H1 (cell line): ENCODE measurements around the gene VWA5B2.

Experiments used
- BCL11A ChIP-seq, 2 experiments: IDR thresholded peaks; one replicate each; pipeline ENCODE4 v1.6.1; 2011; ENCODE audit warnings: low read depth in 2 of 2, low read length in 2 of 2, mild to moderate bottlenecking in 2 of 2
- JUN ChIP-seq: IDR thresholded peaks from 2 replicates; pipeline ENCODE4 v1.6.1; 2011; ENCODE audit warnings: low read depth, mild to moderate bottlenecking, improper control_type of control experiment, low read length
- POLR2A ChIP-seq, 2 experiments: IDR thresholded peaks; 1 replicate in 1 of 2; 2 replicates in 1 of 2; pipeline ENCODE4 v1.6.1; 2011; ENCODE audit warnings: low read depth in 2 of 2, low read length in 2 of 2, mild to moderate bottlenecking in 2 of 2; ENCODE audit errors: control extremely low read depth in 1 of 2
- RAD21 ChIP-seq, 2 experiments: IDR thresholded peaks in 1 of 2; conservative IDR thresholded peaks in 1 of 2; 2 replicates each; pipeline ENCODE4 v1.6.1; 2011; ENCODE audit warnings: low read depth in 2 of 2, low read length in 2 of 2, improper control_type of control experiment in 1 of 2, inconsistent platforms in 1 of 2, mild to moderate bottlenecking in 1 of 2, moderate library complexity in 1 of 2
- SIN3A ChIP-seq, 2 experiments: IDR thresholded peaks in 1 of 2; conservative IDR thresholded peaks in 1 of 2; 2 replicates each; pipeline ENCODE4 v1.6.1; 2011 to 2012; ENCODE audit warnings: low read length in 2 of 2, improper control_type of control experiment in 1 of 2, low read depth in 1 of 2, mild to moderate bottlenecking in 1 of 2
- SUZ12 ChIP-seq: fragments of 200-600 bp; sonication (generic); IDR thresholded peaks from 2 replicates; pipeline ENCODE4 v1.6.1; 2012; ENCODE audit warnings: mild to moderate bottlenecking, inconsistent platforms, low read length, moderate library complexity, mixed read lengths
- TAF7 ChIP-seq: optimal IDR thresholded peaks from 2 replicates; pipeline ENCODE3; 2011; ENCODE audit warnings: low read depth, mild to moderate bottlenecking, inconsistent platforms, low read length, moderate library complexity, borderline replicate concordance
- TCF12 ChIP-seq: IDR thresholded peaks from 2 replicates; pipeline ENCODE4 v1.6.1; 2011; ENCODE audit warnings: low read depth, mild to moderate bottlenecking, low read length
- YY1 ChIP-seq: IDR thresholded peaks from 2 replicates; pipeline ENCODE4 v1.6.1; 2011; ENCODE audit warnings: low read depth, mild to moderate bottlenecking, low read length
- TF ChIP-seq, protein P1 (sequence below): IDR thresholded peaks from 2 replicates; pipeline ENCODE4 v1.6.1; 2012; ENCODE audit warnings: inconsistent platforms
- TF ChIP-seq, protein P2 (sequence below), 3 experiments: IDR thresholded peaks; 1 replicate in 2 of 3; 2 replicates in 1 of 3; pipeline versions ENCODE4 v1.5.1 to v1.6.1; 2011; ENCODE audit warnings: low read length in 3 of 3, mild to moderate bottlenecking in 3 of 3, inconsistent platforms in 2 of 3, low read depth in 1 of 3, moderate library complexity in 1 of 3; ENCODE audit not compliant: insufficient read depth in 1 of 3; ENCODE audit errors: control extremely low read depth in 1 of 3

DNA sequence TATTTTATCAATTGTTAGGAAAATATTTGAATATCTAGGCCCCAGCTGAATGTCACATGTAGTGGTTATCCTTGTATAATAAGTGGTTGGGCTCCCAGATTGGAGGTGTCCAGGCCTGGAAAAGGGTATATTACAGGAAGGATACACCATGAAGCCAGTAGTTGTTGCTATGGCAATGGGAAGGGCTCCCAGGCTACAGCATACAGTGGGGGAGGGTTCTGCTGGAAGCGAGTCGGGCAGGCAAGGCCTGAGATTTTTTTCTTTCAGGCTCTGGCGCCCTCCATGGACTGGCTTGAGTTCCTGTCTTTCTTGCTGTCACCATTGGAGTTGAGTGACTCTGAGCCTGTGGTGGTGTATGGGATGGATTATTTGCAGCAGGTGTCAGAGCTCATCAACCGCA is 55.3 kb downstream of the VWA5B2 start:
- no peak for TF ChIP-seq SUZ12
- TF ChIP-seq, protein P1, sequence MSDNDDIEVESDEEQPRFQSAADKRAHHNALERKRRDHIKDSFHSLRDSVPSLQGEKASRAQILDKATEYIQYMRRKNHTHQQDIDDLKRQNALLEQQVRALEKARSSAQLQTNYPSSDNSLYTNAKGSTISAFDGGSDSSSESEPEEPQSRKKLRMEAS: 0 out of 2 replicates have a peak, but pooled peaks have one; percentile 22
- TF ChIP-seq, protein P2, sequence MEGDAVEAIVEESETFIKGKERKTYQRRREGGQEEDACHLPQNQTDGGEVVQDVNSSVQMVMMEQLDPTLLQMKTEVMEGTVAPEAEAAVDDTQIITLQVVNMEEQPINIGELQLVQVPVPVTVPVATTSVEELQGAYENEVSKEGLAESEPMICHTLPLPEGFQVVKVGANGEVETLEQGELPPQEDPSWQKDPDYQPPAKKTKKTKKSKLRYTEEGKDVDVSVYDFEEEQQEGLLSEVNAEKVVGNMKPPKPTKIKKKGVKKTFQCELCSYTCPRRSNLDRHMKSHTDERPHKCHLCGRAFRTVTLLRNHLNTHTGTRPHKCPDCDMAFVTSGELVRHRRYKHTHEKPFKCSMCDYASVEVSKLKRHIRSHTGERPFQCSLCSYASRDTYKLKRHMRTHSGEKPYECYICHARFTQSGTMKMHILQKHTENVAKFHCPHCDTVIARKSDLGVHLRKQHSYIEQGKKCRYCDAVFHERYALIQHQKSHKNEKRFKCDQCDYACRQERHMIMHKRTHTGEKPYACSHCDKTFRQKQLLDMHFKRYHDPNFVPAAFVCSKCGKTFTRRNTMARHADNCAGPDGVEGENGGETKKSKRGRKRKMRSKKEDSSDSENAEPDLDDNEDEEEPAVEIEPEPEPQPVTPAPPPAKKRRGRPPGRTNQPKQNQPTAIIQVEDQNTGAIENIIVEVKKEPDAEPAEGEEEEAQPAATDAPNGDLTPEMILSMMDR (IDR thresholded peaks at IDR 0.05; ENCODE audit: control extremely low read depth in 1 of 3, insufficient read depth in 1 of 3, low read depth in 1 of 3, low read length in 3 of 3): peak; percentile 58 to 91 (median 83)
- TF ChIP-seq POLR2A (IDR thresholded peaks at IDR 0.05; ENCODE audit: control extremely low read depth in 1 of 2, low read depth in 2 of 2, low read length in 2 of 2): no peak
- 0 out of 2 replicates have a peak, but pooled peaks have one; percentile 22 for TF ChIP-seq TCF12
- TF ChIP-seq YY1: no peak
- peak; percentile 88 to 94 for TF ChIP-seq RAD21 (IDR thresholded peaks at IDR 0.05 in 1 of 2, conservative IDR thresholded peaks at IDR 0.05 in 1 of 2; ENCODE audit: low read depth in 2 of 2, low read length in 2 of 2)
- TF ChIP-seq SIN3A (conservative IDR thresholded peaks at IDR 0.05 in 1 of 2, IDR thresholded peaks at IDR 0.05 in 1 of 2; ENCODE audit: low read depth in 1 of 2, low read length in 2 of 2): peak; percentile 75 to 81; a peak in 3 of 4 replicates
- TF ChIP-seq BCL11A (IDR thresholded peaks at IDR 0.05; ENCODE audit: low read depth in 2 of 2, low read length in 2 of 2): no peak
- no peak for TF ChIP-seq TAF7
- no peak for TF ChIP-seq JUN
